NK-92 (cell line): ENCODE data around the gene SEPTIN5.

Experiments
- DNase-seq: peaks from one replicate; lab custom pipeline; 2025; ENCODE audit not compliant: unreplicated experiment; lab: John Stamatoyannopoulos, UW

The SEPTIN5 gene

GRCh38 chr22:19705181-19705934 is 8.9 kb upstream of the SEPTIN5 start:
- DNase-seq, result no peak

GRCh38 chr22:19706661-19707151 is 7.6 kb upstream of the SEPTIN5 start:
- no peak for DNase-seq

GRCh38 chr22:19707347-19708290 is 6.7 kb upstream of the SEPTIN5 start:
- DNase-seq, result no peak

- DNase-seq, result no peak
These were observed 5.8 kb upstream of the SEPTIN5 start for GRCh38 chr22:19708321-19709011.

GRCh38 chr22:19709063-19709769 is 5.1 kb upstream of the SEPTIN5 start:
- no peak for DNase-seq

- no peak for DNase-seq
These were observed 4.1 kb upstream of the SEPTIN5 start for GRCh38 chr22:19710020-19710768.

- no peak for DNase-seq
These were observed 3.6 kb upstream of the SEPTIN5 start for GRCh38 chr22:19710769-19711106.

GRCh38 chr22:19713245-19713644 is 1.1 kb upstream of the SEPTIN5 start:
- no peak for DNase-seq

- no peak for DNase-seq
These were observed 522 bp upstream of the SEPTIN5 start for GRCh38 chr22:19713650-19714311.

GRCh38 chr22:19715188-19715930 is 1.1 kb downstream of the SEPTIN5 start:
- no peak for DNase-seq

GRCh38 chr22:19716041-19716828 is 1.9 kb downstream of the SEPTIN5 start:
- DNase-seq, result no peak

- DNase-seq, result no peak
These were observed 2.5 kb downstream of the SEPTIN5 start for GRCh38 chr22:19716829-19717105.

GRCh38 chr22:19717181-19717580 is 2.9 kb downstream of the SEPTIN5 start:
- DNase-seq, result no peak

GRCh38 chr22:19717691-19718455 is 3.6 kb downstream of the SEPTIN5 start:
- DNase-seq, result no peak

- no peak for DNase-seq
These were observed 4.2 kb downstream of the SEPTIN5 start for GRCh38 chr22:19718456-19719049.

GRCh38 chr22:19719050-19719482 is 4.8 kb downstream of the SEPTIN5 start:
- DNase-seq, result no peak

GRCh38 chr22:19719488-19720021 is 5.3 kb downstream of the SEPTIN5 start:
- DNase-seq, result no peak
